ENCODE measurements around the gene CPEB1.

The CPEB1 gene

GRCh38 chr15:82549199-82549665 lies 97.9 kb downstream of the CPEB1 start:
- DNase-seq (ENCODE audit: low read depth): no peak
- TF ChIP-seq, protein P1, sequence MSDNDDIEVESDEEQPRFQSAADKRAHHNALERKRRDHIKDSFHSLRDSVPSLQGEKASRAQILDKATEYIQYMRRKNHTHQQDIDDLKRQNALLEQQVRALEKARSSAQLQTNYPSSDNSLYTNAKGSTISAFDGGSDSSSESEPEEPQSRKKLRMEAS (IDR thresholded peaks at IDR 0.05; ENCODE audit: low read depth, low read length): no peak
- TF ChIP-seq POLR2A (IDR thresholded peaks at IDR 0.05; ENCODE audit: extremely low read depth, insufficient read length) (no peak), MYC (IDR thresholded peaks at IDR 0.05; ENCODE audit: low read depth, low read length) (no peak), CTCF (IDR thresholded peaks at IDR 0.05; ENCODE audit: low read depth, low read length) (no peak)
- no peak overlapping the region for H3K4me3 ChIP-seq (ENCODE audit: low read depth, low read length)

- TF ChIP-seq, protein P1 (IDR thresholded peaks at IDR 0.05; ENCODE audit: low read depth, low read length): no peak
- TF ChIP-seq MYC (IDR thresholded peaks at IDR 0.05; ENCODE audit: low read depth, low read length) (no peak), CTCF (IDR thresholded peaks at IDR 0.05; ENCODE audit: low read depth, low read length) (no peak), POLR2A (IDR thresholded peaks at IDR 0.05; ENCODE audit: extremely low read depth, insufficient read length) (no peak)
- no peak overlapping the region for H3K4me3 ChIP-seq (ENCODE audit: low read depth, low read length)
- DNase-seq (ENCODE audit: low read depth): no peak
Observed at GRCh38 chr15:82548700-82549099, 98.5 kb downstream of the CPEB1 start.

GRCh38 chr15:82545478-82545877 lies 101.7 kb downstream of the CPEB1 start:
- DNase-seq (ENCODE audit: low read depth): no peak
- no peak for TF ChIP-seq CTCF (IDR thresholded peaks at IDR 0.05; ENCODE audit: low read depth, low read length)
- no peak for TF ChIP-seq POLR2A (IDR thresholded peaks at IDR 0.05; ENCODE audit: extremely low read depth, insufficient read length)
- TF ChIP-seq MYC (IDR thresholded peaks at IDR 0.05; ENCODE audit: low read depth, low read length): no peak
- TF ChIP-seq, protein P1 (IDR thresholded peaks at IDR 0.05; ENCODE audit: low read depth, low read length): no peak
- no peak overlapping the region for H3K4me3 ChIP-seq (ENCODE audit: low read depth, low read length)

- no peak for TF ChIP-seq CTCF (IDR thresholded peaks at IDR 0.05; ENCODE audit: low read depth, low read length)
- TF ChIP-seq MYC (IDR thresholded peaks at IDR 0.05; ENCODE audit: low read depth, low read length): no peak
- no peak for TF ChIP-seq POLR2A (IDR thresholded peaks at IDR 0.05; ENCODE audit: extremely low read depth, insufficient read length)
- TF ChIP-seq, protein P1 (IDR thresholded peaks at IDR 0.05; ENCODE audit: low read depth, low read length): no peak
- DNase-seq (ENCODE audit: low read depth): no peak
- H3K4me3 ChIP-seq (ENCODE audit: low read depth, low read length): no peak overlapping the region
Observed at GRCh38 chr15:82545002-82545401, 102.2 kb downstream of the CPEB1 start.

- no peak overlapping the region for H3K4me3 ChIP-seq (ENCODE audit: low read depth, low read length)
- TF ChIP-seq, protein P1 (IDR thresholded peaks at IDR 0.05; ENCODE audit: low read depth, low read length): no peak
- TF ChIP-seq POLR2A (IDR thresholded peaks at IDR 0.05; ENCODE audit: extremely low read depth, insufficient read length): no peak
- TF ChIP-seq MYC (IDR thresholded peaks at IDR 0.05; ENCODE audit: low read depth, low read length): no peak
- no peak for TF ChIP-seq CTCF (IDR thresholded peaks at IDR 0.05; ENCODE audit: low read depth, low read length)
- no peak for DNase-seq (ENCODE audit: low read depth)
Observed at GRCh38 chr15:82544431-82544830, 102.7 kb downstream of the CPEB1 start.

Data from NB4 (cell line).